HUES48 (cell line): ENCODE measurements around the gene ACVR1B.

Source experiments
- H3K27ac ChIP-seq: one replicate; pipeline ENCODE4 v1.7.0; 2013; ENCODE audit warnings: low read depth, low read length, inconsistent platforms
- H3K27me3 ChIP-seq: 2 replicates; pipeline ENCODE4 v1.6.1; 2013; ENCODE audit warnings: mild to moderate bottlenecking, low read length; ENCODE audit not compliant: control insufficient read depth, insufficient read depth
- H3K36me3 ChIP-seq: 2 replicates; pipeline ENCODE4 v1.6.1; 2013; ENCODE audit warnings: low read length; ENCODE audit not compliant: control insufficient read depth, insufficient read depth
- H3K4me1 ChIP-seq: 2 replicates; pipeline ENCODE4 v1.6.1; 2013; ENCODE audit warnings: mild to moderate bottlenecking, low read length; ENCODE audit not compliant: control insufficient read depth, insufficient read depth
- H3K4me3 ChIP-seq: 2 replicates; pipeline ENCODE4 v1.5.1; 2013; ENCODE audit warnings: mild to moderate bottlenecking, low read depth, low read length
- H3K9ac ChIP-seq: 2 replicates; pipeline ENCODE4 v1.6.1; 2013; ENCODE audit warnings: mild to moderate bottlenecking, low read depth, low read length, moderate library complexity
- H3K9me3 ChIP-seq: 2 replicates; pipeline ENCODE4 v1.6.1; 2013; ENCODE audit warnings: low read length; ENCODE audit not compliant: control insufficient read depth, insufficient read depth

Gene ACVR1B

DNA sequence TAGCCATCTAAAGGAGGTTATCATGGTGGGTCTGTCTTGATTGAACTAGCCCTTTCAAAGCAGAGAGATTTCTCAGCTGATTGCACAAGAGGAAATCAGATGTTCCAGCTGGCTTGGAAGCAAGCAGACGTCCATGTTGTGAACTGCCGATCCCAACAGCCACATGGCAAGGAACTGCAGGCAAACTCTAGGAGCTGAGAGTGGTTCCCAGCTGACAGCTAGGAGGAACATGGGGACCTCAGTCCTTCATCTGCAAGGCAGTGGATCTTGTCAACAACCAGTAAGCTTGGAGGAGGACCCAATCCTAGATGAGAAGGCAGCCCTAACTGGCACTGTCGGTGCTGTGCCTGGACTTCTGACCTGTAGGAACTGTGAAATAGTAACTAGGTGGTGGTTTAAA, 7.7 kb downstream of the ACVR1B start:
- no peak overlapping the region for H3K4me3 ChIP-seq
- H3K9ac ChIP-seq = no peak overlapping the region
- no peaks in the 10 kb centered on the region for H3K9me3 ChIP-seq
- H3K36me3 ChIP-seq = peaks cover 5% of the 10 kb centered on the region
- peaks cover 4% of the 10 kb centered on the region; the same call in 1 of the 2 replicates for H3K4me1 ChIP-seq
- H3K27me3 ChIP-seq = no peaks in the 10 kb centered on the region; the same call in 1 of the 2 replicates
- no peak overlapping the region for H3K27ac ChIP-seq

GRCh38 chr12:51959921-51960320, 8.4 kb downstream of the ACVR1B start:
- no peaks in the 10 kb centered on the region for H3K9me3 ChIP-seq
- H3K36me3 ChIP-seq = peaks cover 5% of the 10 kb centered on the region
- no peak overlapping the region for H3K4me3 ChIP-seq
- no peak overlapping the region for H3K9ac ChIP-seq
- H3K27ac ChIP-seq = no peak overlapping the region
- H3K27me3 ChIP-seq = no peaks in the 10 kb centered on the region
- no peaks in the 10 kb centered on the region for H3K4me1 ChIP-seq

DNA sequence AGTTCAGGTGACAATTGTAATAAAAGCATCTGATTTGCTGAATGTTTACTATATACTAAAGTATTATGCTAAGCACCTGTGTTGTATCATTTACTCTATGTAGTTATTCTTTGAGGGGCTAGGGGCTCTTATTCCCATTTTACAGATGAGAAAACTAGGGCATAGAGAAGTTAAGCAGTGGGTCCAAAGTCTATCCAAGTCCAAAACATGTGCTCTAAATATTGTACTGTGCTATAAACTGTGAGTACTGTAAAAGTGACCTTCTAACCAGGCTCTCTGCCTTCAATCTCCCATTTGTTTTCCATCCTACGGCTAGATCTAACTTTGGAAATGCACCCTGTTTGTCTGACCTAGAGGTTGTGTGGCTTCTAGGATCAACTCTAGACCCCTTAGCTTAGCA, 9.0 kb downstream of the ACVR1B start:
- H3K9ac ChIP-seq = no peak overlapping the region
- no peak overlapping the region for H3K4me3 ChIP-seq
- H3K9me3 ChIP-seq = no peaks in the 10 kb centered on the region
- H3K4me1 ChIP-seq = no peaks in the 10 kb centered on the region
- H3K36me3 ChIP-seq = peaks cover 5% of the 10 kb centered on the region
- no peaks in the 10 kb centered on the region for H3K27me3 ChIP-seq
- H3K27ac ChIP-seq = no peak overlapping the region

DNA sequence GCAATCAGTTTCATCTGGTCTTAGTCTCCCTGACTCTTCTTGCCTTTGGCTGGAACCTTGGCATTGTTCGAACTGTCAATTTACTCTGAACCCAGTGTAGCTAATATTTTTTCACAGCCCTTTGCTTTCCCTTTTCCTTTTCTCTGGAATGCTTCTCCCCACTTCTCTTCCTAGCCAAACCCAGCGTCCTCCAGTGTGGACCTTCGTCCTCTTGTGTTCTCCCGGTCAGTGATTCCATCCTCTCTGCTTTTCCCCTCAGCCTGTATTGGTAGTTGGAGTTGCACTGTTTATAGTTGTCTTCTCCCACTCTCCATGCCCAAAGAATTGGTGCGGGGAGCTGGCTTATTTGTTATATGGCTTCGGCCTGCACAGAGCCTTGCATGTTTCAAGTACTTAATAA, 9.4 kb downstream of the ACVR1B start:
- Histone ChIP-seq H3K9me3 (no peaks in the 10 kb centered on the region), H3K27ac (no peak overlapping the region), H3K36me3 (peaks cover 5% of the 10 kb centered on the region), H3K9ac (no peak overlapping the region), H3K27me3 (no peaks in the 10 kb centered on the region), H3K4me1 (peaks cover 3% of the 10 kb centered on the region; the same call in 1 of the 2 replicates), H3K4me3 (no peak overlapping the region)

DNA sequence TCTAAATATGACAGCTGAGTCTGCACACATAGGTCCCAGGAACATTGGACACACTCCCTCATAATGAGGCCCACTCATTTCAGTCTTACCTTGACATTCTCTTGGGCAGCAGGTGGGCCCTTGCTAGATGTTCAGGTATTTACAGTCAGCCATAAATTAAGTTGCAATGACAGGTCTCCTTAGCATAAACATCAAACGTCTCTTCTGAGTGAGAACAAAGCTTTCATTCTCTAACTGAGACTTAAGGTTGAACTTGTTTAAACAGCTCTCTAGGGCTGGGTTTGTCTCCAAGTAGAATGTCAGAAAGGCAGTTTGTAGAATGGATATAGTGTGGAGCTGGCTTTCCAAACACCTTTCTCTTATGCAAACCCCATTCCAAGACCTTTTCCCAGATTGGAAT, 10.3 kb downstream of the ACVR1B start:
- H3K4me1 ChIP-seq = peaks cover 4% of the 10 kb centered on the region; the same call in 1 of the 2 replicates
- H3K36me3 ChIP-seq = peaks cover 5% of the 10 kb centered on the region
- H3K4me3 ChIP-seq = no peak overlapping the region
- H3K27ac ChIP-seq = no peak overlapping the region
- H3K27me3 ChIP-seq = no peaks in the 10 kb centered on the region
- H3K9ac ChIP-seq = no peak overlapping the region
- H3K9me3 ChIP-seq = no peaks in the 10 kb centered on the region

DNA sequence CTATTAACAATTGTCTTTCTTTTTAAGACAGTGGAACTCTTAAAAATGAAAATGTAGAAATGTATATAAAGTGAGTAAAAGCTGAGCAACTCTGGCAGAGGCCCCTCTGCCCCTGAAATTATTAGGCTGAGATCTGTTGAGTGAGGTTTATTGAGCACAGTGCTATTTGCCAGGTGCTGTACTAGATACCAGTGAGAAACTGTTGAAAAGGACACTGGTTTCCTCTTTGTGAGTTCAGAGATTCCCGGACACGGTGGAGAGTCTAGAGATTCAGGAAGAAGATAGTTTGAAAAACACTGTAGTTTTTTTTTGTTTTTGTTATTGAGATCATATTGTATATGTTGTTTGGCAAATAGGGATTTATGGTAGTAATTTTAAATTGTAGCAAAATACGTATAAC, 11.2 kb downstream of the ACVR1B start:
- H3K9me3 ChIP-seq = no peaks in the 10 kb centered on the region
- H3K9ac ChIP-seq = no peak overlapping the region
- H3K4me3 ChIP-seq = no peak overlapping the region
- H3K4me1 ChIP-seq = peaks cover 4% of the 10 kb centered on the region; the same call in 1 of the 2 replicates
- H3K27ac ChIP-seq = no peak overlapping the region
- H3K27me3 ChIP-seq = no peaks in the 10 kb centered on the region
- H3K36me3 ChIP-seq = peaks cover 5% of the 10 kb centered on the region

DNA sequence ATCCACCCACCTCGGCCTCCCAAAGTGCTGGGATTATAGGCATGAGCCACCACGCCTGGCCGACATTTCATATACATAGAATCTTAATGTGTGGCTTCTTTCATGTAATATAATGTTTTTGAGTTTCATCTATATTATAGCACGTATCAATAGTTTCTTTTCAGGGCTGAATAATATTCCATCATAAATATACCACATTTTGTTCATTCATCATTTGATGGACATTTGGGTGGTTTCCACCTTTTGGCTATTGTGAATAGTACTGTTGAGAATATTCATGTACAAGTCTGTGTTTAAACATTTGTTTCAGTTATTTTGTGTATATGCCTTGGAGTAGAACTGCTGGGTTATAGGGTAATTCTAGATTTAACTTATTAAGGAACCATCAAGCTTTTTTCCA, 12.0 kb downstream of the ACVR1B start:
- Histone ChIP-seq H3K27ac (no peak overlapping the region), H3K36me3 (peaks cover 5% of the 10 kb centered on the region), H3K9ac (no peak overlapping the region), H3K9me3 (no peaks in the 10 kb centered on the region), H3K27me3 (no peaks in the 10 kb centered on the region), H3K4me1 (peaks cover 4% of the 10 kb centered on the region; the same call in 1 of the 2 replicates), H3K4me3 (no peak overlapping the region)

DNA sequence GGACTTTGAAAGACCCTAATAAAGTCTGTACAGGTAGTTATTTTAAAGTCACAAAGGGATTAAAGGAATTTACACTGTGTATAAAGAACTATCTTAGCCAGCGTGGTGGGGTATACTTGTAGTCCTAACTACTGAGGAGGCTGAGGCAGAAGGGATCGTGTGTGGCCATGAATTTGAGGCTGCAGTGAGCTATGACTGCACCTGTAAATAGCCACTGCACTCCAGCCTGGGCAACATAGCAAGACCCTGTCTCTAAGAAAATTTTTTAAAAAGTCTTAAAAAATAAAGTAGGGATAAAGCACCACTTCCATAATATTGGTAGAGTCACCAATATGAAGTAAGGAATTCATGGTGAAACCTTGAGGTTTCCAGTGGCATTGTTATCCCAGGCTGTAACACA, 18.1 kb downstream of the ACVR1B start:
- no peaks in the 10 kb centered on the region for H3K36me3 ChIP-seq
- H3K27ac ChIP-seq = no peak overlapping the region
- H3K27me3 ChIP-seq = no peaks in the 10 kb centered on the region
- no peak overlapping the region for H3K4me3 ChIP-seq
- H3K4me1 ChIP-seq = peaks cover 26% of the 10 kb centered on the region
- no peaks in the 10 kb centered on the region for H3K9me3 ChIP-seq
- no peak overlapping the region for H3K9ac ChIP-seq

GRCh38 chr12:51970904-51971646, 19.6 kb downstream of the ACVR1B start:
- Histone ChIP-seq H3K9me3 (no peaks in the 10 kb centered on the region), H3K9ac (no peak overlapping the region), H3K27me3 (no peaks in the 10 kb centered on the region), H3K36me3 (peaks cover 12% of the 10 kb centered on the region), H3K27ac (no peak overlapping the region), H3K4me1 (peaks cover 25% of the 10 kb centered on the region), H3K4me3 (no peak overlapping the region)

- H3K27me3 ChIP-seq = no peaks in the 10 kb centered on the region
- H3K4me1 ChIP-seq = peaks cover 25% of the 10 kb centered on the region
- H3K4me3 ChIP-seq = no peak overlapping the region
- H3K9ac ChIP-seq = no peak overlapping the region
- H3K9me3 ChIP-seq = no peaks in the 10 kb centered on the region
- no peak overlapping the region for H3K27ac ChIP-seq
- peaks cover 19% of the 10 kb centered on the region for H3K36me3 ChIP-seq
Observed at GRCh38 chr12:51971679-51972421, 20.4 kb downstream of the ACVR1B start.

DNA sequence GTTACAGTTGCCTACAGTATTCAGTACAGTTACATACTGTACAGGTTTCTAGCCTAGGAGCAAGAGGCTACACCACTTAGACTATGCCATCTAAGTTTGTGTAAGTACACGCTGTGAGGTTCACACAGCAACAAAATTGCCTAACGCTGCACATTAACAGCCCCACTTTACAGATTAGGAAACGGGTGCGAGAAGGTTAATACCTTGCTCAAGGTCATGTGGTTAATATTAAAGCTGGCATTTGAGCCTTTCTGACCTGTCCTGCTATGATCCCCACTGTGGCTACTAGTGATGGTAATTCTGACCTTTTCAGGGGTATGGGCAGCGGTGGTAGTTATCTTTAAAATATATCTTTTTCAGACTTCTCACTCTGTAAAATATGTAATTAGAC, 20.9 kb downstream of the ACVR1B start:
- peaks cover 22% of the 10 kb centered on the region for H3K36me3 ChIP-seq
- peaks cover 25% of the 10 kb centered on the region for H3K4me1 ChIP-seq
- no peak overlapping the region for H3K4me3 ChIP-seq
- no peak overlapping the region for H3K9ac ChIP-seq
- H3K9me3 ChIP-seq = no peaks in the 10 kb centered on the region
- no peaks in the 10 kb centered on the region for H3K27me3 ChIP-seq
- H3K27ac ChIP-seq = no peak overlapping the region
